SK-N-SH treated with all-trans-retinoic acid at 6 μM for 48 hours (cell line): ENCODE measurements around the gene GLRX5.

Experiments
- ARNTL ChIP-seq: fragments of 450-650 bp; formaldehyde crosslinking; IDR thresholded peaks from 2 replicates; pipeline ENCODE4 v1.5.0; 2020; ENCODE audit warnings: low read depth, mild to moderate bottlenecking, moderate library complexity, borderline replicate concordance
- ISL1 ChIP-seq: fragments of 250-450 bp; sonication (Bioruptor Pico); IDR thresholded peaks from 2 replicates; pipeline ENCODE4 v2.1.2; 2022; ENCODE audit warnings: mild to moderate bottlenecking, moderate library complexity
- RARB ChIP-seq: fragments of 250-450 bp; sonication (Bioruptor Pico); IDR thresholded peaks from 2 replicates; pipeline ENCODE4 v1.8.0; 2021; ENCODE audit warnings: mild to moderate bottlenecking, moderate library complexity
- TOX ChIP-seq: fragments of 250-450 bp; sonication (Bioruptor Pico); IDR thresholded peaks from 2 replicates; pipeline ENCODE4 v1.8.0; 2021; ENCODE audit warnings: mild to moderate bottlenecking, moderate library complexity, borderline replicate concordance
- ZFP3 ChIP-seq: fragments of 250-450 bp; sonication (Bioruptor Pico); IDR thresholded peaks from 2 replicates; pipeline ENCODE4 v1.5.0; 2020; ENCODE audit warnings: mild to moderate bottlenecking, moderate library complexity
- ZFP30 ChIP-seq: fragments of 450-650 bp; formaldehyde crosslinking; IDR thresholded peaks from 2 replicates; pipeline ENCODE4 v1.5.0; 2022; ENCODE audit warnings: mild to moderate bottlenecking, moderate library complexity
- ZNF8 ChIP-seq: fragments of 450-650 bp; formaldehyde crosslinking; IDR thresholded peaks from 2 replicates; pipeline ENCODE4 v1.5.0; 2020; ENCODE audit warnings: mild to moderate bottlenecking, moderate library complexity
- TF ChIP-seq, protein P1 (sequence below): fragments of 250-450 bp; sonication (Bioruptor Pico); IDR thresholded peaks from 2 replicates; pipeline ENCODE4 v1.8.0; 2020; ENCODE audit warnings: mild to moderate bottlenecking, moderate library complexity, borderline replicate concordance

DNA sequence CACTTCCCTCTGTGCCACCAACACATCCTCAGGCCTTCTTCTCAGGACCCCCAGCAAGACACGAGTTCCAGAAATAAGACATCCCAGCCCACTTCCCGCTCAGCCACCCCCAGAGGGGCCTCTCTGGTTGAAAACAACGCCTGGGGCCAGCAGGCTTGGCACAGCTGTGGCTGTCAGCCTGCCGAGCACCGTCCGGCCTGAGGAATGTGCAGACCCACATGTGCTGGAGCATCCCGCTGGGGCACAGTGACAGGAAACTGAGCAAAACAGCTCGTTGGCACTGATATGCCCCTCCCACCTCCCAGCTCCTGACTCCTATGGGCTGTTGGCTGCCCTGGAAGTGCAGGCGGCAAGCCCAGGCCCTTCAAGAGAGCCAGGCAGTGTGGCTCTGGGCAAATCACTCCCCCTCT lies 19.8 kb upstream of the GLRX5 start:
- TF ChIP-seq TOX (no peak), ZNF8 (no peak), RARB (CRISPR knock-in tag) (no peak), ZFP3 (CRISPR knock-in tag) (no peak), ZFP30 (CRISPR knock-in tag) (no peak), ISL1 (CRISPR knock-in tag) (no peak), ARNTL (no peak)
- TF ChIP-seq, protein P1, sequence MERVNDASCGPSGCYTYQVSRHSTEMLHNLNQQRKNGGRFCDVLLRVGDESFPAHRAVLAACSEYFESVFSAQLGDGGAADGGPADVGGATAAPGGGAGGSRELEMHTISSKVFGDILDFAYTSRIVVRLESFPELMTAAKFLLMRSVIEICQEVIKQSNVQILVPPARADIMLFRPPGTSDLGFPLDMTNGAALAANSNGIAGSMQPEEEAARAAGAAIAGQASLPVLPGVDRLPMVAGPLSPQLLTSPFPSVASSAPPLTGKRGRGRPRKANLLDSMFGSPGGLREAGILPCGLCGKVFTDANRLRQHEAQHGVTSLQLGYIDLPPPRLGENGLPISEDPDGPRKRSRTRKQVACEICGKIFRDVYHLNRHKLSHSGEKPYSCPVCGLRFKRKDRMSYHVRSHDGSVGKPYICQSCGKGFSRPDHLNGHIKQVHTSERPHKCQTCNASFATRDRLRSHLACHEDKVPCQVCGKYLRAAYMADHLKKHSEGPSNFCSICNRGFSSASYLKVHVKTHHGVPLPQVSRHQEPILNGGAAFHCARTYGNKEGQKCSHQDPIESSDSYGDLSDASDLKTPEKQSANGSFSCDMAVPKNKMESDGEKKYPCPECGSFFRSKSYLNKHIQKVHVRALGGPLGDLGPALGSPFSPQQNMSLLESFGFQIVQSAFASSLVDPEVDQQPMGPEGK (CRISPR knock-in tag) = no peak
